Amniotic stem cell (primary cell): ENCODE data around the gene CBX7.

Experiments used
- DNase-seq: peaks from one replicate; lab custom pipeline; 2025; lab: John Stamatoyannopoulos, UW

CBX7 gene

DNA sequence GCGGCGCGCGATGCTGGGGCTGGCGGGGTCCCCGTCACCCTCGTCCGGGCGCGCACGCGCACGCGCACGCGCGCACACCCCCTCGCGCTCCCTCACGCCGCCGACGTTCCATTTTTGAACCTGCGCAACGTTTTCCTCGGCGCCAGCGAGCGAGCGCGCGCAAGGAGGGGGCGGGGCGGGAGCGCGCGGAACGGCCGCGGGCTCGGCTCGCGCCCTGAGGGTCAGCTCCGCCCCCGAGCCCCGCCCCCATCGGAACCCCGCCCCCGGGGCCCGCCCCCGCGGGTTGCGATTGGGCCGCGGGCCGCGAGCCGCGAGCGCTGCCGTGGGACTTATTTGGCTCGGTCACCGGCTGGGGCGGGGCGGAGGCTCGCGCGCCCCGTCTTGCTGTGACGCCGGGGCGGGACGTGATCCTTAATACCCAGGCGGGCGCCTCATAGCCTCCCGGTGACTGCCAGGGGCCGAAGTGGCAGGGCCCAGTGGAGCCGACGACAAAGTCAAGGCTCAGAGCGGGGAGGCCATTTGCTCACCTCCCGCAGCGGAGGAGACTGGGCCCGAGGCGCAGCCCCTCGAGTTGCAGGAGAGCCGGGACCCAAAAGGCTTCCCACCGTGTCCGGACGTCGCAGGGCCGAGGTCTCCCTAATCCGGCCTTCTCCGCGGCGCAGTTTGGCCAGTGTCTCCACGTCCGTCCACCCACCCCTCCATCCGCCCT, at the start of gene CBX7:
Gene CBX7, minus strand, starts transcription at position 170 of the 709 bp plus-strand sequence. CDS start 236 bp downstream, outside the sequence.
- peak; percentile 63 for DNase-seq

DNA sequence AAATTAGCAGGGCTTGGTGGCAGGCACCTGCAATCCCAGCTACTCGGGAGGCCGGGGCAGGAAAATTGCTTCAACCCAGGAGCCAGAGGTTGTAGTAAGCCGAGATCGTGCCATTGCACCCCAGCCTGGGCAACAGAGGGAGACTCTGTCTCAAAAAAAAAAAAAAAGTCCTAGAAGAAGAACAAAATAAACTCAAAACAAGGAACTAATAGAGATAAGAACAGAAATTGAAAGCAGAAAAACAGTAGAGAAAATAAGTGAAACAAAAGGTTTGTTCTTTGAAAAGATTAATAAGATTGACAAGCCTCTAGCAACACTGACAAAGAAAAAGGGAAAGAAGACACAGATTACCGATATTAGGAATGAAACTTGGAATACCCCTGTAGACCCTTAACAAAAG, 45.1 kb upstream of the CBX7 start:
- DNase-seq: no peak

DNA sequence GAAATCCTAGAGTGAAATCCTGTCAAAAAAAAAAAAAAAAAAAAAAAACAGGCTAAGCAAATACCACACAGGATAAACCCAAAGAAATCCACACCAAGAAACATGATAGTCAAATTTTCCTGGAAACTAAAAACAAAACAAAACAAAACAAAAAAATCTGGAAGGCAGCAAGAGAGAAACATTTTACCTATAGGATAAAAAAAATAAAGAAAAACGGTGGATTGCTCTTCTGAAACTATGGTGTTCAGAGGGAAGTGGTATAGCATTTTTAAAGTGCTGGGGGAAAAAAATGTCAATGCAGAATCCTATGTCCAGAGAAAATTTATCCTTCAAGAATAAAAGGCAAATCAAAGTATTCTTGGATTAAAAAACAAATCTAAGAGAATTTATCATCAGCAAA, 41.6 kb upstream of the CBX7 start:
- no peak for DNase-seq

DNA sequence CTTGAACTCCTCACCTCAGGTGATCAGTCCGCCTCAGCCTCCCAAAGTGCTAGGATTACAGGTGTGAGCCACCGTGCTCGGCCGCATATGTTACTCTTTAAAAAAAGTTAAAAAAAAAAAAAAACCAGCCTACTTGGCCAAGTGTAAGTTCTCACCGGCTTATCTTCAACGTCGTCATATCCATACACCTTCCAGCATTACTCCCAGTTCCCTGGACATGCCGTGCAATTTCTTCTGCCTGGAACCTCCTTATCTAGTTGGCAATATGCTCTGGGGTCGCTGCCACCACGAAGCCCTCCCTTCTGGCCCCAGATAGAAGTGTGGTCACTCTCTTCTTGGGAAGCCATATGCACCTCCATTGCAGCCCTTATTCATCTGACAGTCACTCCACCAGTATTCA, 36.3 kb upstream of the CBX7 start:
- DNase-seq: no peak

DNA sequence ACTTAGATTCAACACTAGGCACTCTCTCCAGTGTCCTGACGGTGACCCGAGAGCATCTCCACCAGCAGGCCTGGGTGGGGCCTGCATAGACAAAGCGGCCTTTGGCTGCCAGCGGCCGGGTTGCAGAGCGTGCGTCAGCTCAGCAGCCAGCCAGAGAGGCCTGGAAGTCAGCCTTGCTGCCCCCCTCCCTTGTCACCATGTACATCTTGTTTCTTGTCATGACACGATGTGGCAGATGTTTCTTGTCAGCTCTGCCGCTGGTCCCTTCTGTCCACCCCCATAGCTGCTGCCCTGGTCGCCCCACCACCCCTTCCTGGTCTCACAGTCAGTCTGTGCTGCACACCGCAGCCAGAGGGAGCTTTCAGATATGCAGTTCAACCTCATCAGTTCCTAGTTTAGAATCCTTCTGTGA, 33.1 kb upstream of the CBX7 start:
- no peak for DNase-seq

DNA sequence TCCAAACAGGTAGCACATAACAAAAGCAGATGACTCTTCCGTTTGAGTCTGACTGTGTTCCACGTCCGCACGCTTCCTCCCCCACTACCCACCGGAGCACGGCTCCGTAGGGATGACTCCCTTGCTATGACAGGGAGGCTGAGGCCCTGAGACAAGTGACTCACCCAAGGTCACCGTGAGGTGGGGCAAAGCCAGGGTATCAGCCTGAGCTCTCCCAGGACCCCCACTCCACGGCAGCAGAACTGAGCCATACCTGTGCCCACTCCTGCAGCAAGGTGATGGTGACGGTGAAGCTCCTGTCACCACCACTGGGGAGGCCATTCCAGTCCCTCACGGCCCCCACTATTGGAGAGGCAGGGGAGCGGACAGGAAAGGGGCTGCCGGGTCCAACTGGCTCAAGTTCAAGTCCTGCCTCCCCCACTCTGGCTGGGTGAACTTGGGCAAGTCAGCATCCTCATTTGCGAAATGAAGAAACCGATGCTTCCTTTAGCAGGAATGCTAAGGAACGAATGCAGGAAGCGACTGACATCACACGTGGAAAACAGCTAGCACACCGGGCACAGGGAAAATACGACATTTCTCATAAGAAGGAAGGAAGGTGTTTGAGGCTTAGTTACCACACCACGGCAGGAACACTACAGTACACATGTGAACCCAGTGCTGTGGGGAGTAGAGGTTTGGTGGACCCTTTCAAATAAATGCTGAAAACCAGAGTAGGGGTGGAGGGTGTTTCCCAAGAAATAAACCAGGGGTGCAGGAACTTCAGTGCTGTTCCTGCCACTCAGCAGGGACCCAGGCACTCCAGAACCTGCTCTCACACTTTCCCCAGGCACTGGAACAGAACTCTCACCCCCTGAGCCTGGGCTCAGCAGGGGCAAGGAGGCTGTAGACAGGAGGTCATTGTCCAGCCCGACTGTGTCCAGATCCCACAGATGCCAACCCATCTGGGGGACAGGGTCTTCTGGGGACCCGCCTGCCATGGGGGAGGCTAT, 32.4 kb upstream of the CBX7 start:
- DNase-seq: no peak

DNA sequence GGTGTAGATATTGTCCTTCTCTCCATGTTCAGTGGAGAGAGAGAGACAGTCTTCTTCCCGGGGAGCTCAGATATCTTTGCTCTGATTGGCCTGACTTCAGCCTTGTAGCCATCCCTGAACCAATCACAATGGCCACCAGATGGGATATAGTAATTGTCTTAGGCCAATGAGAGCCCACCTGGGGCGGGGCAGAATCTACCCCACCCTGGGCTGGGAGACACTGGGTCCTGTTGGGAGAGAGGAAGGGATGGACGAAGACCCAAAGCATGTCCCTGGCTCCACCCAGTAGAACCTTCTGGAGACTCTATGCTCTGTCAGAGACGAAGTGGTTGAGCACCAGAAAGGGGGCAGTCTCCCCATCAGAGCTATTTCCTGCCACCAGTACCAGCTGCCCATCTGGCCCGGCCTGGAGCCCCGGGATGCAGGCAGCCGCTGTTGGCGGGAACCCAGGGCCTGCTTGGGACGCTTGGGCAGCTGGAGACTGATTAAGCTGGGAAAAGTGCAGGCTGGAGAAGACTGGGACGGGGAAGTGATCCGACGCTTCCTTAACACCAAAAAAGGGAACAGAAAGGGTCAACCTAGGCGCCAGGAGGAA, 31.6 kb upstream of the CBX7 start:
- no peak for DNase-seq

DNA sequence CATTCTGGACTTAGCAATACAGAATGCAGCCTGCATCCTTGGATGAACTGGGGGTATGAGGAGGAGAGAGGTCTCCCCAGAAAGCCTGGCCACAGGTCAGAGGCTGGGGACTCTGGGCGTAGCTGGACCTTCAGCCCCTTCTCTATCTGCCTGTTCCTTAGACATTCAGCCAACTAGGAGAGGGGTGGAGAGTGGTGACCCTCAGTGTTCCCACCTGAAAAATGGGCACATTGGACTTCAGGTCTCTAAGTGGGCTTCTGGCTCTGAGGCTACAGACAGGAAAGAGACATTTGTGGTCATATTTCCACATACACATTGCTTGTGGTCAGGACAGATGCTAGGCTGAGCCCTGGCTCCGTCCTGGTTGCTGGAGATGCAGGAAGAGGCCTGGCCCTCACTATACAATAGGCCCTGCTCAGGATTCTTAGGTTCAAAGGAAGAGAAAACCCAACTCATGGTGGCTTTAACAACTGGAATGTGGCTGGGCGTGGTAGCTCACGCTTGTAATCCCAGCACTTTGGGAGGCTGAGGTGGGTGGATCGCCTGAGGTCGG, 30.1 kb upstream of the CBX7 start:
- no peak for DNase-seq

DNA sequence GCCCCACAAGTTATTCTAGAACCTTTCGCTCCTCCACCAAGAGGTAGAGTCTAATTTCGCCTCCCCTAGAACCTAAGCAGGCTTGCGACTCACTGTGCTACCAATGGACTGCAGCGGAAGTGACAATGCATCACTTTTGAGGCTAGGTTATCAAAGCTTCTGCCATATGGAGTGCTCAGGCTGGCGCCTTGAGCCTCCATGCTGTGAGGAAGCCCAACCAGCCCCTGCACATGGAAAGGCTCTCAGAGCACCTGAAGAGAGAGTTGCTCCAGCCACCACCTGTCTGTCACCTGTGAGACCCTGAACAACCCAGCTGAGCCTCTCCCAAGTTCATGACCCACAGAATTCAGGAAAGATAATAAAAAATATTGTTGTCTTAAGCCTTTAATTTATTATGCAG, 29.3 kb upstream of the CBX7 start:
- DNase-seq: no peak

DNA sequence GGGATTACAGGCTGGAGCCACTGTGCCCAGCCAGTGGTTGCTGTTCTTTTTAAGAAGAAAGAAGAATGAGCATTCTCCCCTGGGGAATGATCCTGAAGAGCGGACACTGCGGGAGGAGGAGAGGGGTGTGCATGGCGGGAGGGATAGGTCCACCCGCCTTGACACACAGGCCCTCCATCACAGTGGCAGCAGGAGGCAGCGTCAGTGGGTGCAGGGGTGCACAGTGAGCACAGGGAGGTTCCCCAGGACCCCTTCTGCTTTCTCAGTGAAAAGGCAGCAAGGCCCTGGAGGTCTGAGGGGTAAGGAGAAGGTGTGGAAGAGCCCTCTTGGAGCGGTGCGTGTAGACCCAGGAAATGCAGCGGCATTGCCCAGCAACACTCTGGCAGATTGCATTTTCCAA, 28.9 kb upstream of the CBX7 start:
- DNase-seq: no peak

DNA sequence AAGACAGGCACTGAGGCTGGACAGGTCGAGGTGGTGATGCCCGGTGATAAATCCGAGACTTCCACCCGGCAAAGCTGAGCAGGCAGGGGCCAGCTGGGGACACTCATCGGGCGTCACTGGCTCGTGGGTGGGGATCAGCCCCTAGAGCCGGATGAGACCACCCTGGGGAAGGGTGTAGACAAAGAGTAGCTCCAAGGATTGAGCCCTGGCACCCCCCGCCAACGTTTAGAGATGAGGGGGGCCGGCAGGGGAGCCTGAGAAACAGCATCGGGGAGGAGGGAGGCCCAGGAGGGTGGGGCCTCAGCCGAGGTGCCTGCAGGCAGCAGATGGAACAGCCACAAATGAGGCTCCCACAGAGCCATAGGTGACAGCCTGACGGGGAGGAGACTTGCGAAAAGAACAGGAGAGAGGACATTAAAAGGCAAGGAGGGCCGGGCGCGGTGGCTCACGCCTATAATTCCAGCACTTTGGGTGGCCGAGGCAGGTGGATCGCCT, 27.4 kb upstream of the CBX7 start:
- no peak for DNase-seq

DNA sequence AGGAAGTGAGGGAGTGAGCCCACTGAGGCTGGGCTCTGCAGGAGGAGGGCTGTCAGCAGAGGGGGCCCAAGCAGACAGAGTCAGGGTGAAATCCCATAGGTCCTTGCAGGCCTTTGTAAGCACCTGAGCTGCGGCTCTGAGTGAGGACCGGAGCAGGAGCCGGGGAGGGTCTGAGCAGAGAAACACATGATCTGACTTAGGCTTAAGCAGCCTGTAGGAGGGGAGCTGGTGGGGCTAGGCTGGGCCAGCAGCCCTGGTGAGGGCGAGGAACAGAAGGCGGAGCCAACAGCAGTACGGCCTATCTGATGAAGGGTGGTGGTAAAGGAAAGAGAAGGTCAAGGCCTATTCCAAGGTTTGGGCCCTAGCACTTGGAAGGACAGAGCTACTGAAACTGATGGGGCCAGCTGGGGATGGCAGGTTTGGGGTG, 26.9 kb upstream of the CBX7 start:
- no peak for DNase-seq

DNA sequence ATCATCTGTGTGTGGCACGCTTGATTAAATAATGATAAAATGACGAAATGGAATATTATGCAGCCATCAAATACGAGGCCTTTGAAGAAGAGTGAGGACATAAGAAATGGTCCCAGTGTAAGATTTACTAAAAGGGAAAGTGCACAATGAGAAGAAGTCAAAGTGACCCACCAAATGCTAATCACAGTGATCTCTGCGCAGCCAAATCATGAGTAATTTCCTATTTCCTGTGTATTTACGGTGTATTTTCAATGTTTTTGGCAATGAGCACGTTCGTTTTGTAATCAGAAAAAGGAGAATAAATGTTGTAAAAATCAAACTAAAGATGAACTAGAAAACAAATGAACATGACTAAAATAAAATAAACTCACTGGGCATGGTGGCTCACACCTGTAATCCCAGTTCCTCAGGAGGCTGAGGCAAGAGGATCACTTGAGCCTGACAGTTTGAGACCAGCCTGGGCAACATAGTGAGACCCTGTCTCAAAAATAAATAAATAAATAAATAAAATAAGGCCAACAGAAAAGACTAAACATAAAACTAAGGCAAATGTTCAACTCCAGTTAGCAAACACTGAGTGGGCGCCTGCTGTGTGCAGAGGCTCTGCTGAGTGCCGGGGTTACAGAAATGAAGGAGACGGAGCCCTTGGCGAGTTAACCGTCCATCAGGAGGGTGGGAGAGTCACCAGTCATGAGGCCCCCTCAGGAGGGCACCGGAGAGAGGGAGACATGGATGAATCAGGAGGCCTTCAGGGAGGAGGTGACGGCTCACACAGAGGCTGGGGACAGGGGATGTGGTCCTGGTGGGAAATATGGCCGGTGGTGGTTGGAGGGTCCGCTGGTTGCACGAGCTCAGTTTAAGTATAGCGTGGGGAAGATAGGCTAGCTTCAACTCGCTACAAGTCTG, 26.0 kb upstream of the CBX7 start:
- no peak for DNase-seq

DNA sequence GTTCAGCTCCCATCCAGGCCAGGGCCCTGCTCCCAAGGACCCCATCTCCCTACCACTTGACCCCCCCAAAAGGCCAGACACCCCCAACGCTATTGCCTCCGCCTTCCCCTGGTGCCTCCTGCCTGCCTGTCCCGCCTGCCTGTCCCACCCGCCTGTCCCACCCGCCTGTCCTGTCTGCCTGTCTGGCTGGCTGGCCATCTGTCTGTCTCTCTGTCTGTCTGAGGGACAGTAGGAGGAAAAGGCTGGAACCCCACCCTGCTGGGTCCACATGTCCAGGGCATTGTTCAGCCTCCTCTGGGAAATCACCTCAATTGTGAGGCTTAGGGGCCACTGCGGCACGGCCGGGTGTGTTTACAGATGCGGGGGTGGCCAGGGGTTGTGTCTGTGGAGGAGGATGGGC, 25.3 kb upstream of the CBX7 start:
- DNase-seq: no peak

DNA sequence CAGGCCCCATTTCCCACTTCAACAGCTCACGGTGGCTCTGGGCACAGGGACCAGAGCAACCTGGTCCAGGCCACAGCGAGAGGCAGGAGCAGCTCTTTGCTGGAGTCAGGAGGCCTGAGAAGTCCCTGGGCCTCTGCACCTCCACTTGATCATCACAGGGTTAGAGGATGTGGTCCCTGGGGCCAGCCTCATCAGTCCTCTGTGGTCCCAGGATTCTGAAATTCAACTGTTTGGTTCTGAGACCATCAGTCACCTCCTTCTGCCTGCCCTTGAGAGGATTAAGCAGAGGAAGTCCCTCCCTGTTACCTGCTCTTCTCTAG, 24.9 kb upstream of the CBX7 start:
- no peak for DNase-seq

DNA sequence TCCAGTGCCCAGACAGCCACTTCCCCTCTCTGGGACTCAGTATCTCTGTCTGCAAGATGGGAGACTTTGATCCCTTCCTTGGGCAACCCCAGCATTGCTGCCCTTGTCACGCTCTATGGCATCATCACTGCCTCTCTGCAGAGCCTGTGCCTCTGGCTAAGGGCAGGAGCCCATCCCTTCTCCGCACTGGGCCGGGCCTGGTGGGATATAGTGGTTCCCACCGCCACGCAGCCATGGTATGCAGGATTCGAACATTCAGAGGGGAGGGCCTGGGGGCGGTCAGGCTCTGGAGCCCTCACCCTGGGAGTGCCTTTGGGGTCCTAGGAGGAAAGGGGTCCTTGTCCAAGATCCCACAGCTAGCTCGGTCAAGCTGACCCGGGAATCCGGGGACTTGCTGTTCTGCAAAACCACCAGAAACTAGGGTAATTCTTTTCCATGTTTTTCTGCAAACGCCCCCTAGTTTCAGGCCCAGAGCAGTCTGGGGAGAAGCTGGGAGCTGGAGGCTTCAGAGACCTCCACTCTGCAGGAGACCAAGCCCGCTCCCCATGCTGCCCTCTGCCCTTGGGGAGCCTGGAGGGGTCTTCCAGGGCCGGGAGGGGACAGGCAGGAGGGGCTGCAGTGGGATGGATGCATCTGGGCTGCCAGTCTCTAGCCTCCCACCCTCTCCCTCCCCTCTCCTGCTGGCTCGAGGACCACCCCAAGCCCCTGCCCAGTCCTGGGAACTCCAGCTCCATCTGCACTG, 24.4 kb upstream of the CBX7 start:
- DNase-seq: no peak

DNA sequence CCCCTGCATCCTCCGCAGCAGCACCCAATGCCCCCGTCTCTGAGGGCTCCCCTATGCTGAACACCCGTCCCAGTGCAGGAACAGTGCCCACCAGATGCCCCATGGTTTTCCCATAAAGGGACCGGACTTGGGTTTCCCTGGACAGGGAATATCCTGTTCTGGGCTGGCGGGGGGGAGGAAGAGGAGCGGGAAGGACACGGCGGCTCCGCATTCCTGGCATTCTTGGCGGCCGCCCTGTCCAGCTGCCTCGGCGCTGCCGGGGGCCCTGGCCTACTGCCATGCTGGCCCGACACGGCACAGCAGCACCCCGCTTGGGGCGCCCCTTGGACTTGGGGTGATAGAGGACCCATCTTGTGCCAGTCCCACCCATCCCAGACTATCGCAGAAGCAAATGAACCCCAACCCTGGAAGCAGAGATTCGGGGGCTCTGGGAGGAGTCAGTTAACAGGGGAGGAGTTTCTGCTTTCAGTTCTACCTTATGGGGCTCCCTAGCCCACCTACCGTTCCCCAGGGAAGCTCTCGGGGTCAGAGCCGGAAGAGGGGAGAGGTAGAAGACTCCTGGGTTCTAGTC, 23.7 kb upstream of the CBX7 start:
- DNase-seq: no peak

DNA sequence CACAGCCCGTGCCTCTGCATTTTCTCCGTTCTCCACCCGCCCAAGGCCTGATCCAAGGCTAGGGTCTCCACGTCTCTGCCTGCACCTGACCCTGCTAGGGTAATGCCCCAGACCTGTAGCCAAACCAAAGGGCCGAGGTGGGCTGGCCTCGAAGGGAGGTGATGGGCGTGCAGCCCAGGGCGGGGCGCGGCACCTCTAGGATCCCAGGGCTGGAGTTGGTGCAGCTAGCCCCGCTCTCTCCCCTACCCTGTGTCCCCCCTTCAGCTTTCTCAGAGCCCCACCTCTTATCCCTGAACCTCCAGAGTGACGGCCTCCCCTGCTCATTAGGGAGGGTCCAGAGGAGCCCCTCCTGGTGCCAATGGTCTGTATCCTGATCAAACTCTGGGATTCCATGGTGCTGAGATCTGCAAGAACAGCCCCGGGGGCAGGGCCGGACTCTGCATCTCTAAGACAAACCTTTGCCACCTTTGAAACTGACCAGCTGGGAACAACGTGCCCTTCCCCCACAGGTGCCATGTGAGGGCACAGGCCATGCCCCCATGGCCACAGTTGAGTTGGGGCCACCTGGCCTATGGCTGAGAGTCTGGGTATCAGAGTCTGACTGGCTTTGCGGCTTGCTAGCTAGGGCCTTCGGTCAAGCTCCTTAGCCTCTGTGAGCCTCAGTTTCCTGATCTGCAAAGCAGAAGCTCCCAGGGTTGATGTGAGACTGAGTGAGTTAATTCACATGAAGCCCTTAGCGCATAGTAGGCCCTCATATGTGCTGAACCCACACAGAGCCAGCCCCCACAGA, 23.1 kb upstream of the CBX7 start:
- no peak for DNase-seq
